ENCODE measurements around the gene AMOTL1. TPM values are rescaled to one million over a fixed set of nuclear protein-coding genes. Genes with fewer than 3 reads are reported as not detected.
A peak's percentile ranks its signal among the peaks of the same experiment; 100 is the strongest.

AMOTL1 gene
- total RNA-seq, 1 donor from 2014 or later, result 4.8 TPM

GRCh38 chr11:94766713-94767206 is 1.4 kb upstream of the AMOTL1 start:
- intact Hi-C loops (cut with micrococcal nuclease), result loop anchor here (10.0 kb wide), 2 partner anchors 142 to 222 kb away; partner anchors contain the start of gene FUT4

DNA sequence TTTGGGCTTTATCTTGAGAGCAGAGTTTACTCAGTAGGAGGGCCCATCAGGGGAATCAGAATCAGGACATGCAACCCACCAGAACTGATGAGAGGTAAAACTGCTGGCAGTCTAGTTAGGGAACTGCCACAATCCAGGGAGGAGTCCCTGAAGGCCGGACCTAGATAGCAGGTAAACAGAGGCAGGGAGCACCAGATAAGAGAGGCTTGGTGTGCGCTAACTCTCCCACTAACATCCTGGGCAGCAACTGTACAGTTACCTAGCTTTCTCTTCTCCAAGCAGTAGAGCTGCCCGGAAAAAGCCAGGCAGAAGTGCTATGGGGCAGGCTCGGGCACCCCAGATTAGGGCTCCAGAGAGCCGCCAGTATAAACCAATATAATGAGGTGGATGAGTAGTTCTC is 865 bp upstream of the AMOTL1 start:
- no peak for DNase-seq (ENCODE audit: low spot score)
- Mint-ChIP-seq H3K36me3 (ENCODE audit: low read depth) (no peaks in the 10 kb centered on the region), H3K4me1 (ENCODE audit: low read depth) (peaks cover 6% of the 10 kb centered on the region), H3K27ac (no peak overlapping the region), H3K9me3 (no peaks in the 10 kb centered on the region), H3K27me3 (ENCODE audit: low read depth) (peaks cover 43% of the 10 kb centered on the region), H3K4me3 (ENCODE audit: low read depth) (peak overlapping the region; percentile 71)
- intact Hi-C loops (cut with micrococcal nuclease), result loop anchor here (10.0 kb wide), 2 partner anchors 142 to 222 kb away; partner anchors contain the start of gene FUT4

More at GRCh38 chr11:94766713-94767206, 1.4 kb upstream of the AMOTL1 start:
- DNase-seq (ENCODE audit: low spot score), result no peak
- Mint-ChIP-seq H3K27me3 (ENCODE audit: low read depth) (peaks cover 40% of the 10 kb centered on the region), H3K4me3 (ENCODE audit: low read depth) (no peak overlapping the region), H3K9me3 (no peaks in the 10 kb centered on the region), H3K36me3 (ENCODE audit: low read depth) (no peaks in the 10 kb centered on the region), H3K27ac (no peak overlapping the region), H3K4me1 (ENCODE audit: low read depth) (peaks cover 6% of the 10 kb centered on the region)

DNA sequence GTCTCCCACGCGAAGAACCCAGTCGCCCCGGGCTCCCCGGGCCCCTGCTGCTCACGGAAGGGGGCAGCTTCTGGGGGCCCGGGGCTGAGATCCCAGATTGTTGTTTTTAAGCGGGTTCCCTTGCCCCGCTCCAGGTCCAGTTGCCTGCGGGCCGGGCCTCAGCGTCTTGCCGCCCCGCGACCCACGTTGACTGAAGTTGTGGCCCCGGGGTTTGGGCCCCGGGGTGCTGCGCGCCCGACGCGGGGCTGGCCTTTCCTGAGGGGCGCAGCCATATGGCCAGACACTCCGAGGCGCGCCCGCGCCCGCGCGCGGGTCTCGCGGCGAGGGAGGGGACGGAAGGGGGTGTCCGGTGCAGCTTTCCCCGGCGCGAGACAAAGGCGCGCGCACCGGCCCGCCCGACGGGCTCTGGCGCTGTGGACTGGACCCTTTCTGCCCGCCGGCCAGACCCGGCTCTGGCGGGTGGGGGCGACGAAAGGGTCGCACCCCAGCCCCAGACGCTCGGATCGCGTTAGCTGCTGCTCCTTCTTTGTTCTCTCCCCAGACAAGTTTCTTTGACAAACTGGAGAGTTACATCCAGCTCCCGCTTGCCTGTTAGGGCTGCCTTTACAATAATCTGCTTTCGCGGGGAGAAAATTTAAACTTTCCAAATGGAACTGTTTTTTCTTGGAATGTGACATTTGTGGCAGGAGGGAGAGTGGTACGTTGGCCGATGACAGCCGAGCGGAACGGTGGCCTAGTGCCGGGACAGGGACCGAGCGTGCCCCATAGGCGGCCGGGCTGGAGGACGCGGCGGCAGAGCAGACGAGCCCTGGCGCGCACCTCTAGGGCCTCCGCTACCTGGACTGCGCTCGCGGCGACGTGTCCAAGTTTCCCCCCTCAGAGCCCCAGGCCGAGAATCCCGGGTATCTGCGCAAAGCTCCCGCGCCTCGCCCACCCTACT is 716 bp downstream of the AMOTL1 start:
- intact Hi-C loops (cut with micrococcal nuclease), result loop anchor here (10.0 kb wide), 2 partner anchors 144 to 224 kb away; partner anchors contain the start of gene FUT4
- Mint-ChIP-seq H3K27ac (no peak overlapping the region), H3K36me3 (ENCODE audit: low read depth) (no peaks in the 10 kb centered on the region), H3K4me3 (ENCODE audit: low read depth) (peak overlapping the region; percentile 76), H3K9me3 (no peaks in the 10 kb centered on the region), H3K27me3 (ENCODE audit: low read depth) (peaks cover 47% of the 10 kb centered on the region), H3K4me1 (ENCODE audit: low read depth) (peaks cover 6% of the 10 kb centered on the region)
- DNase-seq (ENCODE audit: low spot score), result no peak

DNA sequence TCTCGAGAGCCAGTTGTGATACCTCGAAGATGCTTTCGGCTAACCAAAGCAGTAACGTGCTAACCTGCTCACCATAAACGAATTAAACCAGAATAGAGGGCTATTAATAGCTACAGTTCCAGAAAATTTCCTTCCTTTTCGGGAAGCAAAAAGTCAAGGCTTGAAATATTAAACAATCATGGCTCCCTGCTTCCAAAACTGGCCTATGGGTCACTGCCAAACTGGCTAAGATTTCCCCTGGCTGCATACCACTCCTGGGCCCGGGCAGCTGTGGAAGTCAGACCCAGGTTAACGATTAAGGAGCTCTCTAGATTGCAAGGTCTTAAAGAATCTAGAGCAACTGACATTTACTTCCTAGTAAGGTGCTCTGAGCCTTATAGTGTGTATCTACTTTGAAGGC is 1.7 kb downstream of the AMOTL1 start:
- Mint-ChIP-seq H3K4me3 (ENCODE audit: low read depth) (peak overlapping the region; percentile 76), H3K36me3 (ENCODE audit: low read depth) (no peaks in the 10 kb centered on the region)
- intact Hi-C loops (cut with micrococcal nuclease), result loop anchor here (10.0 kb wide), 2 partner anchors 145 to 225 kb away; partner anchors contain the start of gene FUT4

DNA sequence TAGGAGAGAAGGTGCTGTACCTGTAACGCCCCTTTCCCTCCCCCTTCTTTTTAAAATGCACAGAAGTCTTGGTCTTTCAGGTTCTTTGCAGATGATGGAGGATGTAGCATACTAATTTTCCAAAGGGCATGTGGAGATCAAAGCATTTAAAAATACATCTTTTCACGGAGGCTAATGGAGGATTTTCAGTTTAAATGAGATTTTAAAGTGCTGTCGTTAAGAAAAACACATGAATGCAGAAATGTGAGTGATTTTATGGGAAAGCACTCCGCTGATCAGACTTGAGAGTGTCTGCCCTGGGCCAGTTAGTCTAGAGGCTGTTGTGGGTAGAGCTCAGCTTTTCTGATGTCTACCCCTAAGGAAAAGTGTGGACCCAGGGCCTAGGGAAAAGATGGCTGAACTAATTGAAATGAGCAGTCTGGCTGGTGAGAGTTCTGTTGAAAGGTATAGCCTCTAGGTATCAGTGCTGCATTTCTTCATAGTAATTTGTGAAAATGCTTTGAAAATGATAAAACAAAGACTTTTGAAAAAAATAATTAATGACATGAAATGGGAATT is 2.5 kb downstream of the AMOTL1 start:
- no peak overlapping the region for H3K4me3 Mint-ChIP-seq (ENCODE audit: low read depth)
- peaks cover 41% of the 10 kb centered on the region for H3K27me3 Mint-ChIP-seq (ENCODE audit: low read depth)

More for the DNA sequence above, 1.7 kb downstream of the AMOTL1 start:
- Mint-ChIP-seq H3K27me3 (ENCODE audit: low read depth) (peaks cover 41% of the 10 kb centered on the region), H3K4me1 (ENCODE audit: low read depth) (peaks cover 6% of the 10 kb centered on the region), H3K27ac (no peak overlapping the region), H3K9me3 (no peaks in the 10 kb centered on the region)
- no peak for DNase-seq (ENCODE audit: low spot score)

DNA sequence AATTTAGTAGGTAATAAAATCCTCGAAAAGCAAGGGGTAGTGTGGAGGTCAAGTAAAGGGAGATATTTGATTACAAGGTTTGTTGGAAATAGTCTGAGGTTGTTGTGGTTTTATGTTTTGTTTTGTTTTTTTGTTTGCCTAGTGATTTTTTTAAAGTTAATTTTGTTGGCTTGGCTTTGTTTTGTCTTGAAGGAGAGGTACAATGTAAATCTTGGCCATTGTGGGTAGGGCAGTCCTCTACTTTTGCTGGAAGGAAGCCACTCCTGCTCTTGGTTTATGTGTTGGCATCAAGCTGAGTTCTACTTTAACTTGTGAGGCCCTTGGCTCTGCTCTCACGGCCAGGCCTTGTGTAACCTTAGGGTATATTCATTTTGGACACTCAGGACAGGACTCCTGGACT is 3.2 kb downstream of the AMOTL1 start:
- peaks cover 9% of the 10 kb centered on the region for H3K4me1 Mint-ChIP-seq (ENCODE audit: low read depth)
- DNase-seq (ENCODE audit: low spot score), result no peak
- intact Hi-C loops (cut with micrococcal nuclease), result no loop called here
- H3K36me3 Mint-ChIP-seq (ENCODE audit: low read depth), result no peaks in the 10 kb centered on the region
- no peak overlapping the region for H3K27ac Mint-ChIP-seq
- H3K27me3 Mint-ChIP-seq (ENCODE audit: low read depth), result peaks cover 41% of the 10 kb centered on the region
- H3K4me3 Mint-ChIP-seq (ENCODE audit: low read depth), result no peak overlapping the region
- H3K9me3 Mint-ChIP-seq, result no peaks in the 10 kb centered on the region

More for the DNA sequence above, 2.5 kb downstream of the AMOTL1 start:
- Mint-ChIP-seq H3K36me3 (ENCODE audit: low read depth) (no peaks in the 10 kb centered on the region), H3K27ac (no peak overlapping the region), H3K4me1 (ENCODE audit: low read depth) (peaks cover 6% of the 10 kb centered on the region), H3K9me3 (no peaks in the 10 kb centered on the region)
- DNase-seq (ENCODE audit: low spot score), result no peak
- intact Hi-C loops (cut with micrococcal nuclease), result no loop called here

- Mint-ChIP-seq H3K36me3 (ENCODE audit: low read depth) (no peaks in the 10 kb centered on the region), H3K4me3 (ENCODE audit: low read depth) (no peak overlapping the region), H3K27me3 (ENCODE audit: low read depth) (peaks cover 41% of the 10 kb centered on the region), H3K9me3 (no peaks in the 10 kb centered on the region), H3K4me1 (ENCODE audit: low read depth) (peaks cover 12% of the 10 kb centered on the region), H3K27ac (no peak overlapping the region)
- DNase-seq (ENCODE audit: low spot score), result no peak
- intact Hi-C loops (cut with micrococcal nuclease), result no loop called here
Observed at GRCh38 chr11:94771951-94772350, 3.8 kb downstream of the AMOTL1 start.

DNA sequence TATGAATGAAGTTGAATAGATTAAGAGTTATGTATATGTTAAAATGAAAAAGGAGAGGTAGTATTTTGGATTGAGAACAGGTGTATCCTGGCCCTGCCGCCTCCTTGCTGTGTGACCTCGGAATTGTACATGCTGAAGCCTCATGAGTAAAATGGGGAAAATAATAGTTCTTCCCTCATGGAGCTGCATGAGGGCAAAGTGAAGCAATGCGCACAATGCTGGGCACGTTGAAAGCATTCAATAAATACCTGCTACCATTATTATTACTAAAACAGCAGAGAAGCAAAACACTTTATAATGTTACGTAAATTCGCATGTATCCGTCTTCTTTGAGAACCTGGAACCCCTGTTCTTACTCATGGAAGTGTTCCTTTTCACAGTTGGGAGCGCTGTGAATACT is 5.7 kb downstream of the AMOTL1 start:
- H3K36me3 Mint-ChIP-seq (ENCODE audit: low read depth), result no peaks in the 10 kb centered on the region
- peaks cover 48% of the 10 kb centered on the region for H3K27me3 Mint-ChIP-seq (ENCODE audit: low read depth)
- DNase-seq (ENCODE audit: low spot score), result no peak
- no peaks in the 10 kb centered on the region for H3K9me3 Mint-ChIP-seq
- H3K4me3 Mint-ChIP-seq (ENCODE audit: low read depth), result no peak overlapping the region
- intact Hi-C loops (cut with micrococcal nuclease), result no loop called here
- no peak overlapping the region for H3K27ac Mint-ChIP-seq
- peaks cover 10% of the 10 kb centered on the region for H3K4me1 Mint-ChIP-seq (ENCODE audit: low read depth)

DNA sequence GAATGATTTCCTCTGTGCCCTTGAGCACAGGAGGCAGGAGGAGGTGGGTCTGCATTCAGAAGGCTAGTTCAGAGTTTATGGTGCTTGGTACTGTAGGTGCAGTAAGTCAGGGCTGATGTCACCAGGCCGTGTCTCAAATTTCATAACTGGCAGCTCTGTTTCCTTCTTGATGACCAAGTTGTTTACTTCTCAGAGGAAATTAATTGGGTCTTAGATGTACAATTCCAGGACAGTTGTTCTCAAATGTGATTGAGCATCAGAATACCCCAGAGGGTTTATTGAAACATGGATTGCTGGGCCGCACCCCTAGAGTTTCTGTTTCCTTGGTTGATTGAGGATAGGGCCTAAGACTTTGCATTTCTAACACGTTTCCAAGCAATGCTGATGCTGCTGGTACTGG is 6.2 kb downstream of the AMOTL1 start:
- no peaks in the 10 kb centered on the region for H3K9me3 Mint-ChIP-seq
- no peak overlapping the region for H3K27ac Mint-ChIP-seq
- H3K36me3 Mint-ChIP-seq (ENCODE audit: low read depth), result no peaks in the 10 kb centered on the region
- no peak overlapping the region for H3K4me3 Mint-ChIP-seq (ENCODE audit: low read depth)
- H3K4me1 Mint-ChIP-seq (ENCODE audit: low read depth), result peaks cover 10% of the 10 kb centered on the region
- peaks cover 46% of the 10 kb centered on the region for H3K27me3 Mint-ChIP-seq (ENCODE audit: low read depth)
- intact Hi-C loops (cut with micrococcal nuclease), result no loop called here
- no peak for DNase-seq (ENCODE audit: low spot score)

GRCh38 chr11:94775567-94776327 is 7.6 kb downstream of the AMOTL1 start:
- no peak for DNase-seq (ENCODE audit: low spot score)
- intact Hi-C loops (cut with micrococcal nuclease), result no loop called here
- Mint-ChIP-seq H3K36me3 (ENCODE audit: low read depth) (no peaks in the 10 kb centered on the region), H3K9me3 (no peaks in the 10 kb centered on the region), H3K27me3 (ENCODE audit: low read depth) (peaks cover 32% of the 10 kb centered on the region), H3K27ac (no peak overlapping the region), H3K4me1 (ENCODE audit: low read depth) (peaks cover 16% of the 10 kb centered on the region), H3K4me3 (ENCODE audit: low read depth) (no peak overlapping the region)

- peaks cover 22% of the 10 kb centered on the region for H3K4me1 Mint-ChIP-seq (ENCODE audit: low read depth)
- intact Hi-C loops (cut with micrococcal nuclease), result no loop called here
- peaks cover 26% of the 10 kb centered on the region for H3K27me3 Mint-ChIP-seq (ENCODE audit: low read depth)
- no peak overlapping the region for H3K4me3 Mint-ChIP-seq (ENCODE audit: low read depth)
- DNase-seq (ENCODE audit: low spot score), result no peak
- no peaks in the 10 kb centered on the region for H3K9me3 Mint-ChIP-seq
- H3K36me3 Mint-ChIP-seq (ENCODE audit: low read depth), result no peaks in the 10 kb centered on the region
- no peak overlapping the region for H3K27ac Mint-ChIP-seq
Observed at GRCh38 chr11:94776351-94777321, 8.5 kb downstream of the AMOTL1 start.

Measured in activated T-helper 2 cell treated with anti-CD3 and anti-CD28 coated beads, Interferon-gamma antibody, Interleukin-2, Interleukin-4, amounts not matched to agents 10 μg/mL and 5 μg/mL and 100 μg/mL, durations not matched to agents 14 hours and 24 hours and 36 hours (primary cell).